Progenitor cell of endocrine pancreas (in vitro differentiated cells): ENCODE measurements around the gene MYO9B. TPM values are rescaled to one million over a fixed set of nuclear protein-coding genes. Genes with fewer than 3 reads are reported as not detected.
A peak's percentile ranks its signal among the peaks of the same experiment; 100 is the strongest.

Experiments used
- DNase-seq: peaks from one replicate; pipeline ENCODE4 v3.0.0; 2021; ENCODE audit warnings: low spot score; ENCODE audit not compliant: unreplicated experiment
- H3K27ac Mint-ChIP-seq: 2 replicates; pipeline ENCODE4 v1.8.0; 2021; ENCODE audit warnings: mild to moderate bottlenecking, moderate library complexity, mixed read lengths
- H3K27me3 Mint-ChIP-seq: 2 replicates; pipeline ENCODE4 v1.8.0; 2021; ENCODE audit warnings: mixed read lengths
- H3K36me3 Mint-ChIP-seq: 2 replicates; pipeline ENCODE4 v1.8.0; 2022; ENCODE audit warnings: mixed read lengths; ENCODE audit not compliant: insufficient read depth
- H3K4me1 Mint-ChIP-seq: 2 replicates; pipeline ENCODE4 v1.8.0; 2021; ENCODE audit warnings: low read depth, mixed read lengths
- H3K4me3 Mint-ChIP-seq: 2 replicates; pipeline ENCODE4 v1.8.0; 2021; ENCODE audit warnings: low read depth, mild to moderate bottlenecking, moderate library complexity, mixed read lengths
- H3K9me3 Mint-ChIP-seq: 2 replicates; pipeline ENCODE4 v1.8.0; 2021; ENCODE audit warnings: low read depth, mixed read lengths
- CTCF ChIP-seq: fragments of 200-600 bp; sonication (generic); IDR thresholded peaks from one replicate; pipeline ENCODE4 v1.5.0; 2021; ENCODE audit warnings: antibody characterized with exemption, mild to moderate bottlenecking; ENCODE audit not compliant: unreplicated experiment
- total RNA-seq: library from RNA; stranded (reverse); gene quantifications from 2 replicates; pipeline ENCODE4 v1.2.1, GENCODE V29; 2021

MYO9B gene
- total RNA-seq, 1 donor from 2014 or later: 79.7 TPM

DNA sequence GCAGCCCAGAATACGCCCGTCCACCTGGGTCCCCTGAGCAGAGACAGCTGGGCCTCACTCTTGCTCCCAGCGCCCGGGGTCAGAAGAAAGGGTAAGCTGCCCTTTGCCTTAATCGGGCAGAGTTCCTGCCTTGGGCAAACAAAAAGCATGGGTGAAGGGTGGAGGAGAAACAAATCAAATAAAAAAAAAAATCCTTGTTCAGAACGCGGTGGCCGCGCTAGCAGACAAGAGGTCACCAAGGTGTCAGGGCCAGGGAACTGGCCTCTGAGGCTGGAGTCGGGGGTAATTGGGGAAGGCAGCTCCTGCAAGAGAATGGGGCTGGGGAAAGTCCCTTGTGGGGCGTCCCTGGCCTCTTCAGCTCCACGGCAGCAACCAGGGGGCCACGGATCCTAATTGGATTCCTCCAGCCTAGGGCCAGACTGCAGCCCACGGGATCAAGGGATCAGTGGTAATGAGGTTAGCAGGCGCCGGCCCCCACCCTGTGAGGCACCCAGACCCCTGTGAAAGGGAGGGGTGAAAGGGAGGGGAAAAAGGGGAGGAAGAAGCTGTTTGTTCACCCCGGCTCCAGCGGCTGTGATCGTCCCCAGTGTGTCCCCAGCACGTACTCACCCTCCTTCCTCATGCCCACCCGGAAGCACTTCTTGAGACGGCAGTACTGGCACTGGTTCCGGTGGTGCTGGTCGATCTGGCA lies 164.6 kb downstream of the MYO9B start:
- DNase-seq: no peak
- Mint-ChIP-seq H3K9me3 (no peaks in the 10 kb centered on the region), H3K27me3 (no peaks in the 10 kb centered on the region), H3K27ac (peak overlapping the region; percentile 97), H3K4me3 (peak overlapping the region; percentile 64), H3K4me1 (peaks cover 51% of the 10 kb centered on the region), H3K36me3 (peaks cover 12% of the 10 kb centered on the region)
- no peak for TF ChIP-seq CTCF

DNA sequence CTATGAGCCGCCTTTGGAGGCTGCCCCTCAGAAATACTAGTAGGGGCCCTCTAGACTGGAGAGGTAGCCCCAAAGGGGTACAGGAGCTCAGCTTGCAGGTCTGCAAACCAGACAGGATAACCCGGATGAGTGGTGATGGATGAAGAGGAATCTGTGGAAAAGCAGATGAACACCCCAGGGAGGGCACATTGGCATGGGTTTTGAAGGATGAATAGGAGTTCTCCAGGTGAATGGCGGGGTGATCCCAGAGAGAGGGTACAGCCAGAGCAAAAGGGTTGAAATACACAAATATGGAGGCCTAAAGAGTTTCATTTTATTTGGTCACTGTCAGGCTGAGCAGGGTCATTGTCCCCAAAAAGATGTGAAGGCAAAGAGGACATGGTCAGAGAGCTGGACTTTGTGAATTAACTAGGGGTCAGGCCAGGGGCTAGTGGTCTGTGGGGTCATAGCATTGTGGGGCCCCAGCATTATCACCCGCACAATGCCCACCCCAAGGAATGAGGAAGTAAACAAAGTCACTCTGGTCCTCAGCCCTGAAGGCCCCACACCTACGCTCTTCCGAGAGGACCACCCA lies 165.3 kb downstream of the MYO9B start:
- Mint-ChIP-seq H3K9me3 (no peaks in the 10 kb centered on the region), H3K27me3 (no peaks in the 10 kb centered on the region), H3K36me3 (peaks cover 12% of the 10 kb centered on the region), H3K4me3 (peak overlapping the region; percentile 64), H3K4me1 (peaks cover 51% of the 10 kb centered on the region), H3K27ac (peak overlapping the region; percentile 97)
- no peak for TF ChIP-seq CTCF
- DNase-seq: no peak

DNA sequence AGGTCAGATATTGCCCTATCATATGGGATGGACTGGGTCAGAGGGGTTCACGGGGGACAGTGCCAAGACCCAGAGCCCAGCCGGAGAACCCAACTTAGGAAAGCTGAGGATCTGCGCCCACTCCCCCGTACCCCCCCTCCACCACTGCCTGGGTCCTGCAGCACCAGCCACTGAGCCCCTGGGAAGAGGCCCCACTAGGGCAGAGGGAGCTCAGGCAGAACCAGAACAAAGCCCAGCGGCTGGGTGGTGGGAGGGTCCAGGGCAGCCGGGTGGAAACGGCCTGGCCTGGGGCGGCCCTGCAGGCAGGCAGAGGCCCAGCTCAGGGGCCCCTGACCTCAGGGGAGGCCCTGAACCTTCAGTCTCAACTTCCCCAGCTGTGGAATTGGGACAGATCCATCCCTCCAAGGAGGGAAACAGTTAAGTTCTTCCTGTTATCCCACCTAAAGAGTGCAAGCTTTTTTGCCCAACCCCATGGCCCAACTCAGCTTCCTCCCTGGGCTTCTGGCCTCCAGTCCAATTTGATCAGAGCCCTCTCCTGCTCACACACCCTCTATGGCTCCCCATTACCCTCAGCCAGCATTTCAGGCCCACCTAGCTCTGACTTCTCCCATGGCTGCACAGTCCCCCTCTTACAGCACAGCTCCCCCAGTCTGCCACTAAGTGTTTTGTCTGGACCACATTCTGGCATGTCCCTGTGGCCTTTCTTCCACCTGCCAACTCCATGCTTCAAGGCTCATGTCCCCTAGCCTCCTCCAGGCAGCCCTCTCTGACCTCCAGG lies 167.0 kb downstream of the MYO9B start:
- Mint-ChIP-seq H3K9me3 (no peaks in the 10 kb centered on the region), H3K4me1 (peaks cover 53% of the 10 kb centered on the region), H3K4me3 (peak overlapping the region; percentile 99), H3K36me3 (peaks cover 11% of the 10 kb centered on the region), H3K27me3 (no peaks in the 10 kb centered on the region), H3K27ac (peak overlapping the region; percentile 99)
- no peak for TF ChIP-seq CTCF
- DNase-seq: no peak

DNA sequence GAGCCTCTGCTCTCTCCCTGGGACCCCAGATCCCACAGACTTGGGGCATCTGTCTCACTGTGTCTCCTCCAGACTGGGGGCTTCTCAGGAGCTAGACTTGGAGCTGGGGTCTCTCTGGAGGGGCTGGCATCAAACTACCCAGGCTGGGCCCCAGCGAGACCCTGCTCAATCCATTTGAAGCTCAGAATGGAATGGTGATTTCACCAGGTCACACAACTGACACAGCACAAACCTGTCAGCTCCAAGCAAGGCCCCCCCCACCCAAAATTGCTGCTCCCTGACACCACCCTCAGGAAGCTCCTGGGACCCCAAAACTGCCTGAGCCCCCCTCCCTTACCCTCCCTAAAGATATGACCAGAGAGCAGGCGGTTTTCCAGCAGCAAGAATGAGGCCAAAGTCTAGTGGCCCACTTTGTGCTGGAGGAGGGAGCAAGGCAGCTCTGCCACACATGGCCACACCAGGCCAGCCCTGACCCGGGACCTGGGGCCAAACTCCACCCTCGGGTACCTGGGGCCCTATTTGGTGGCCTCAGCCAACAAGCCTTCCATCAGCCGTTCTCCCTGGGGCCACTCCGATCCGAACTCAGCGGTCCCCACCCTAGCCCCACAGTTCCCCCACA lies 167.7 kb downstream of the MYO9B start:
- Mint-ChIP-seq H3K9me3 (no peaks in the 10 kb centered on the region), H3K36me3 (peaks cover 4% of the 10 kb centered on the region), H3K27ac (peak overlapping the region; percentile 99)

More for the DNA sequence above, 167.7 kb downstream of the MYO9B start:
- Mint-ChIP-seq H3K27me3 (no peaks in the 10 kb centered on the region), H3K4me3 (peak overlapping the region; percentile 99), H3K4me1 (peaks cover 50% of the 10 kb centered on the region)
- TF ChIP-seq CTCF: no peak
- no peak for DNase-seq
